ENCODE results near the gene MAP4K1.
"Not testable (repeated sequence)": the region's sequence is repeated elsewhere in the genome, so short reads cannot be mapped to it uniquely, and the experiment has no call there.

Gene MAP4K1

GRCh38 chr19:38653028-38653571 is 35.3 kb upstream of the MAP4K1 start:
- no peak for DNase-seq (ENCODE audit: low read depth in 2 of 3, low spot score in 2 of 3)

- no peak for DNase-seq (ENCODE audit: low read depth in 2 of 3, low spot score in 2 of 3)
Observed at GRCh38 chr19:38650911-38651584, 33.3 kb upstream of the MAP4K1 start.

- DNase-seq (ENCODE audit: low read depth in 2 of 3, low spot score in 2 of 3), result no peak
Observed at GRCh38 chr19:38650172-38650775, 32.5 kb upstream of the MAP4K1 start.

- DNase-seq (ENCODE audit: low read depth in 2 of 3, low spot score in 2 of 3), result no peak
Observed at GRCh38 chr19:38649305-38650171, 31.8 kb upstream of the MAP4K1 start.

GRCh38 chr19:38648769-38649304 is 31.1 kb upstream of the MAP4K1 start:
- DNase-seq (ENCODE audit: low read depth in 2 of 3, low spot score in 2 of 3), result no peak

GRCh38 chr19:38647966-38648768 is 30.4 kb upstream of the MAP4K1 start:
- no peak for DNase-seq (ENCODE audit: low read depth in 2 of 3, low spot score in 2 of 3)

GRCh38 chr19:38647368-38647965 is 29.7 kb upstream of the MAP4K1 start, which contains the start of gene ACTN4:
Gene ACTN4 (plus strand): TSS chr19:38647649. CDS start chr19:38647746, 97 bp downstream.
- peak; percentile 98 to 100 (median 100) for DNase-seq (ENCODE audit: low read depth in 2 of 3, low spot score in 2 of 3)

GRCh38 chr19:38644719-38645118 is 27.0 kb upstream of the MAP4K1 start:
- no peak for DNase-seq (ENCODE audit: low read depth in 2 of 3, low spot score in 2 of 3)

GRCh38 chr19:38642176-38642575 is 24.4 kb upstream of the MAP4K1 start:
- no peak for DNase-seq (ENCODE audit: low read depth in 2 of 3, low spot score in 2 of 3)

- DNase-seq (ENCODE audit: low read depth in 2 of 3, low spot score in 2 of 3), result no peak
Observed at GRCh38 chr19:38640368-38640767, 22.6 kb upstream of the MAP4K1 start.

- no peak for DNase-seq (ENCODE audit: low read depth in 2 of 3, low spot score in 2 of 3)
Observed at GRCh38 chr19:38639679-38640078, 21.9 kb upstream of the MAP4K1 start.

GRCh38 chr19:38638461-38638860 is 20.7 kb upstream of the MAP4K1 start:
- DNase-seq (ENCODE audit: low read depth in 2 of 3, low spot score in 2 of 3), result no peak

- no peak for DNase-seq (ENCODE audit: low read depth in 2 of 3, low spot score in 2 of 3)
Observed at GRCh38 chr19:38635483-38636399, 18.0 kb upstream of the MAP4K1 start.

GRCh38 chr19:38634757-38635482 is 17.2 kb upstream of the MAP4K1 start:
- peak; percentile 32 to 59 (median 58) for DNase-seq (ENCODE audit: low read depth in 2 of 3, low spot score in 2 of 3)

GRCh38 chr19:38632476-38633213 is 14.9 kb upstream of the MAP4K1 start:
- DNase-seq (ENCODE audit: low read depth in 2 of 3, low spot score in 2 of 3), result no peak

- DNase-seq (ENCODE audit: low read depth in 2 of 3, low spot score in 2 of 3), result not testable (repeated sequence)
Observed at GRCh38 chr19:38631811-38632475, 14.2 kb upstream of the MAP4K1 start.

- DNase-seq (ENCODE audit: low read depth in 2 of 3, low spot score in 2 of 3), result not testable (repeated sequence)
Observed at GRCh38 chr19:38631301-38631700, 13.5 kb upstream of the MAP4K1 start.
